Stimulated activated CD8-positive, alpha-beta memory T cell treated with anti-CD3 and anti-CD28 coated beads, Interleukin-4, amount 100 ng/mL, for 4 hours (primary cell): ENCODE results near the gene SLC24A4.

Experiments used
- DNase-seq, 2 donors: peaks; one replicate each; pipeline ENCODE4 v3.0.0-alpha.2; 2020; ENCODE audit warnings: low read depth in 2 of 2, low spot score in 1 of 2

The SLC24A4 gene

DNA sequence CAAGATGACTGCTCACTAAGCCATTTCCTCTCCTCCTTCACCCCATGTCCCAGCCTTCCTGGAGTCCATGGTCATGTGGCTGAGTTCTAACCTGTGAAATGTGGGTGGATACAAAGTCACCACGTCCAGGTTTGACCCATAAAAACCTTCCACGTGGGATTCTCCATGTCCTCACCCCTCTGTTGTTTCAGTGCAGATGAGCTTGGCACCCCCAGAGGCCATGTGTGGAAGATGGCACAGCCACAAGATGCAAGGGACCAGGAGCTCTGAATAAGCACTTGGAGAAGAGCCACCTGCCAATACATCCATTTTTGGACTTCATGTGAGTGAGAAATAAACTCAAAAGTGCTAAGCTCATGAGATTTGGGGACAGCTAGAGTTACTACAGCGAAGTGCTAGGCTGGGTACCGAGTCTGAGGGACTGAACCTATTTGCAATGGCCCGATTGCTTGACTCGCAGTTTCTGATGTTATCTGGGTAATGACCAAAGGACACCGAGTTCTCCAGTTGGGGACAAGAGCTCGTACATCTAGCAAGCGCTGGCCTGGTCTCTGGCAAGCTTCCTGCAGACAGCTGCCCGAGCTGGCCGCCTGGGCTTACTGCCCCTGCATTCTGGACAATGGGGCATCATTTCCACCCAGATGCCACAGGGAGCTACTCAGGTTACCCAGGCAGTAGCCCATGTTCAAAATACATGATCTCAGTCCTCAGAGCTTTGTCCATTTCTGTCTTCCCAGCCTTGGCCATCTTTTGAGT, 7.7 kb upstream of the SLC24A4 start:
- DNase-seq: no peak

DNA sequence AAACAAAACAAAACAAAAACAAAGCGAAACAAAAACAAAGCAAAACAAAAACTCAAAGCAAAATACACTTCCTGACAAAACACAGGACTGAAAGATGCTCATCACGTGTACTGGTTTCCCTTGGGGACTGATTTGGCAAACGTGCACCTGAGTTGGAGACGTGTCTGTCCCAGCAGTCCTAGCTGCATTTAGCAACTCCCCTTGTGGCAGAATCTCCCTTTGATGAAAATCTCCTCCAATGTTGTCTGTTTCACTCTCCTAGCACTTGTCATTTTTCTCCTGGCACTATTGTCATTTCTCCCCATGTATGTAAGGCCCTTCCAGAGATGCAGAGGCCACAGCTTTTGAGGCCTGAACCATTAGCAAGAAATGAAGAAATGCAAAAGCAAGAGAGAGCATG, 6.8 kb upstream of the SLC24A4 start:
- DNase-seq: no peak

DNA sequence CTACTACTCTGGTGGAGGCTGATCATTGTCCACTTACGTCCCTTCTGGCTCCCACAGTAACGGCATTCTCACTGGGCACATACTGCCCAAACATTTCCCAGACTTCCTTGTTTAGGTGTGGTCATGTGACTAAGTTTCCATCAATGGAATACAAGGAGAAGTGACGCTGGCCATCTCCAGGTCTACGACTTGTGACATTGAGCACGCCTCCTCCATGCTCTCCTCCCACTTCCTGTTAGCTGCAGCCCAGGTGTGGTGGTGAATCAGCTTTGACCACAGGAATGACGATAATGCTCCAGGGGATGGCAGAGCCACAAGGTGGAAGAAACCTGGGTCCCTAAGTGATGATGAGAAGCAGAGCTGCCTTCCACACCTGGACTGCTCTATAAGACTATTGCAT, 6.0 kb upstream of the SLC24A4 start:
- no peak for DNase-seq

DNA sequence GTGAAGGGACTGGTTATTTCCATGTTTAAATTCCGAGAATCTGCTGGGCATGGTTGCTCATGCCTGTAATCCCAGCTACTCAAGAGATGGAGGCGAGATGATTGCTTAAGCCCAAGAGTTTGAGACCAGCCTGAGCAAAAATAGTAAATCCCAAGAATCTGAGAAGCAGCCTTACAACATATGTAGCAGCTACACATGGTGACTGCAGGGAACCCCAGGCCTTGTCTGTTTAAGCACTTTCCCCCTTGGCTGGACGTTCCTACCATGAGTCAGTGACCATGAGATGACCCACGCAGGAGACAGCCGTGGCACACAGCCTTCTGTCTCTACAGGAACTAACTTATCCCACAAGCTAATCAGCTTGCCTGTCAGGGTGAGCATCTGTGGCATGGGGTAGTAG, 5.5 kb upstream of the SLC24A4 start:
- DNase-seq: no peak

DNA sequence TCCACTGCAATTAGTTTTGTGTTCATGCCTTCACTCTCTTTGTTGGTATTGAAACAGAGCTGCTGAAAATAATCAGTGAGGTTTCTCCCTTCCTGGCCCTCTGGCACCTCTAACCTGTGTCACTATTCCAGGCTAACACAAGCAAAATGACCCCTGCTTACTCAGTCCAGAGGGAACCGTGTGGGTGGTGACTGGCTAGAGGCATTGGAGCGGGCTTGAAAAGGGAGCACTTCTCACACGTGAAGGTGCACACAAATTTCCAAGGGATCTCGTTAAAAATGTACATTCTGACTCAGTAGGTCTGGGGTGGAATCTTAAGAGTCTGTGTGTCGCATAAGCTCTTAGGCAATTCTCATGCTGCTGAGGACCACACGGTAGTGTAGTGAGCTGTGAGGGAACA, 1.3 kb upstream of the SLC24A4 start:
- DNase-seq: no peak

DNA sequence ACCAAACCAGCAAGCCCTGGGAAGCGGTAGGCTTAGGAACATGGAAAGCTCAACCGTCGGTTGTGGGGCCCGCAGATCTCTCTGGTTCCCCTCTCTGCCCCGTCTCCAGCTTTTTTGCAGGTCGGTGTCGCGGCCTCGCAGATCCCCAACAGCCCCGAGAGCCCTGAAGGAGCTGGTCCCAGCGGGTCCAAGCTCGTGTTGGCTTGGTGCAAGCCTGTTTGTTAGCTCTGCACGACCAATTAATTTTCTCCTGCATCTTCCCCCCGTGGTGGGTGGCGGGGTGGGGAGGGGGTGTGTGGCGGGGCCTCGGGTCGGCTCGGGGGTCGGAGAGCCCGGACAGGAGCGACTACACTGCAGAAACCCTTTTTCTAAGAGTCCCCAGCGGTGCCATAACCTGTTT, 449 bp upstream of the SLC24A4 start:
- DNase-seq: no peak

DNA sequence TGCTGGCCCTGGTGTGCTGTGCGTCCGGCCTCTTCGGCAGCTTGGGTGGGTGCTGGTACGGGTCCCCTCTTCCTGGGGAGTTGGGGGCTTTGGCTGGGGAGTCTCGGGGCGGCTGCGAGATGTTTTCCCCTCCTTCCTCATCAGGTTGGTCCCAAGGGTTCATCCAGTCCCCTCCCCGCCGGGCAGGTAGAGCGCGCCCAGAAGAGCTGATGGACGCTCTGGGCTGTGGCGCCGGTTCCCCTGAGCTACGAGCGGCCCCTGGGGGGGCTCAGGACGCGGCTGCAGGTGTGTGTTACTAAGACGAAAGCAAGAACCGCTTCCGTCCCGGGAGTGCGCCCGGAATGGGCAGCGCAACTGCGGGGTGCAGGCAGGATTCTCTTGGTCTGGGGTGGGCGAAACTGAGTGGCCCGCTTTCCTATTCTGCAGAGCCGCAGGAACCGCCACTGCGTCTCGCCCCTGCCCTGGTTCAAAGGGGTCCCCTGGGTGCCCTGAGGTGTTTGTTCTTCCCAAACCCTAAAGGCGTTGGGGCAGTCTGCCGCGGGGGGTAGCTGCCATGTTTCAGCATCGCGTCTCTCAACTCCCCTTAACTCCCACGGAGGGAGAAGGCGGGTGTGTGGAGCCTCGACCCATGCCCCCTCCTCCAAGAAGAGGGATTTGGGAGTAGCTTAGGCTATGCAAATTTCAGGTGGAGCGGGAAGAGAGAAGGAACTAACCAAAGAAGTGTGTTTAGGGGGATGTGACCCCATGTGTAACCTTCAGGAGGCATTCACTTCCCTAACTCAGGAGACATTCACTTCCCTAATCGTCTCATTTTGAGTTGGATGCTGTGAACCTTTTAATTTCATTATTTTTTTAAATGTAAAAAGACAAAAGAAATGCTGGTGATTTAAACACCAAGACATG, 1.2 kb downstream of the SLC24A4 start:
- DNase-seq: no peak

DNA sequence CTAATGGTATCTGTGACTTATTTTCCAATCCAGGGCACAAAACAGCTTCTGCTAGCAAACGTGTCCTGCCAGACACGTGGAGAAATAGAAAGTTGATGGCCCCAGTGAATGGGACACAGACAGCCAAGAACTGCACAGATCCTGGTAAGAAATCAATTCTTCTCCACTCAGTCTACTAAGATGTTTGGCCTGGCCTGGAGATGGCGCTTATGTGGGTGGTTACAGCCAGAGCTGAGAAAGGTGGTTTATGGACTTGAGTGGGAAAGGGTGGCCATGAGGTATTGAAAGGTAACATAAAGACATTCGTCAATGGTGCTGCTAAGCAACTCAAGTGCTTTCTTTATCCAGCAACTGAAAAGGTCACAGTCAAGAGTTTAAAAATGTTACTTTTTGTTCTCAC, 2.9 kb downstream of the SLC24A4 start:
- no peak for DNase-seq

DNA sequence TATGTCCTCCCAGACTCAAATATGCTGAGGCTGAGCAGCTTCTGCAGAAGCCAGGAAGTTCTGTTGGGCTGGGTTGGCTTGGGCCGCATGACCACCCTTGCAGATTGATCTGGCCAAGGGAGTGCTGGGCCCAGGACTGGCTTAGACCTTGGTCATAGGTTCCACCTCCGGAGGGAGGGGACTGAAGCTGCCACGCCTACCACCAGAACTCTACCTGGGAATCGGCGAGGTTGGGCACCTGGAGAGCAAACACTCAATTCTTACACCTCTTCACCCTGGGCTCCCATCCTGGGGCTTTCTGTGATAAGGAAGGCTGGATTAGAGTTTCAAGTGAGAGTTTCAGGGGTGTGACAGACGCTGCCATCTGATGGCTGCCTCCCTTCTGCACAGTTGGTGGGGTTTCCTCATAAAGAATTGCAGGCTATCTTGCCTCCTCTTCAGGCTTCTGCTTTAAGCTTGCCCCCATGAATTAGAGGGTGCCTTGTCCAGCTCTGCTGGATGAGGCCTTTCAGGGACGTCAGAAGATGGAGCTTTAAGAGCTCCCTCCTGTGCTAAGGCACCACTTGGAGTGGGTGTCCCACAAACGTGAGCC, 5.8 kb downstream of the SLC24A4 start:
- no peak for DNase-seq

DNA sequence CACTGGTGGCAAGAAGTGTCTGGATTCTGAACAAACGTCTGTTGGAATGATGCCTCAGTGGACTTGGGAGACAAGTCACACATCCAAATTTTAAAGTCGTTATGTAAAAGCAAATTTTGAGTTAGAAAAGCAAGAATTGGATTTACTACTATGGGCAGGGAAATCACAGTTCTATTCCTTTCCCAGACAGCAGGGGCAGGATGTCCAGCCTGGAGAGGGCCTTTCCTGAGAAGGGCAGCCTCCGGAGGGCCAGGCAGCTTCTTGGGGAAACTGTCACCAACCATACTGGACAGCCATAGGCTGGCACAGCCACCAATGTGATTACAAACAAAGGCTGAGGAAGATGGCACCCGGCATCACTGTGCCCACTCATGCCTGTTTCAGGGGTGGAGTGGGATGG, 11.1 kb downstream of the SLC24A4 start:
- no peak for DNase-seq

DNA sequence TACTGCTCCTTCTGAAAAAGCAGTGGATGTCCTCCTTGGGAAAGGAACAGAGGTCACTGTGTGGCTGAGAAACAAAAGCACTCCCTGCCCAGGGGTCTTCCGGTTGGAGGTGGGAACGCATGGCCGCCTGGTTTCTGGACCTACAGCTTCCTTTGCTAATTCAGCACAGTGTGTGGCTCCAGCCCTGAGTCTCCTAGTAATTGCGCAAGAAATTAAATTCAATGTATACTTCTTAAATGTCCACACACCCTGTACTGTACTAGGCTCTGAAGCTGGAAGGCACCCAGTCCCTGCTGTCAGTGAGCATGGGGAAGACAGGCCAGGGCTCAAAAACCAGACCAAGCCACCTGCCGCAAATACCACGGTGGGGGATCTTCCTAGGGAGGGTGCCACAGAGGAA, 13.4 kb downstream of the SLC24A4 start:
- DNase-seq: no peak

DNA sequence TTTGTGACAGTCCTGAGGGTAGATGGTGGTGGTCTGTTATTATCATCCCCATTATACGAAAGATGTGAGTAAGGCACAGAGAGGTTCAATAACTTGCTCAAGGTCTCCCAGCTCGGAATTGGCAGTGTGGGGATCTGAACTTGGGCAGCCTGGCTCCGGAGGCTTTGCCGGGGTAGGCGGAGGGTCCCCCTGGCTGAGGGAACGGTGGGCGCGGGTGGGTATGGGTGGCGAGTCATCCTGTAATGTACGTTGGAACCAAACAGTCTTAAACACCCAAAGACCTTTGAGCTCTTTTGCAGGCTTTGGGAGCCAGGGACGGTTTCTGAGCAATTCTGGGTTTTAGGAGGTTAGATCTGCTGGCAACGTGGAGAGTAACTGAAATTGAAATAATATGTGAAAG, 16.5 kb downstream of the SLC24A4 start:
- no peak for DNase-seq

DNA sequence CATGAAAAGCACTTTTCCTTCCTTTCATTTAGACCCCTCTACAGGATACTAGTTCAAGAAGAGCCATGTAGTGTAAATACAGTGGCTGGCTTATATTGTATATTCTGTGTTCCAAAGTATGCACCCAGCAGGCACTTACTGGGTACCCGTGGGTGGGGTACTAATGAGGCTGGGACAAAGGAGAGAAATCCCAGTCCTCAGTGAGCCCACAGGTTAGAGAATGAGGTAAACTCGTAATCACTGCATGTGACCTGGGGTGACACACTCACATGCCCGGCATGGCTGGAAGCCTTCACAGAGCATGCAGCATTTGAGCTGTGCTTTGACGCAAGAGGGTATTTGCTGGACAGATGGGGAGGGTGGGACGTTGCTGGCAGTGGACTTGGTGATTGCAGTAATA, 17.1 kb downstream of the SLC24A4 start:
- no peak for DNase-seq

DNA sequence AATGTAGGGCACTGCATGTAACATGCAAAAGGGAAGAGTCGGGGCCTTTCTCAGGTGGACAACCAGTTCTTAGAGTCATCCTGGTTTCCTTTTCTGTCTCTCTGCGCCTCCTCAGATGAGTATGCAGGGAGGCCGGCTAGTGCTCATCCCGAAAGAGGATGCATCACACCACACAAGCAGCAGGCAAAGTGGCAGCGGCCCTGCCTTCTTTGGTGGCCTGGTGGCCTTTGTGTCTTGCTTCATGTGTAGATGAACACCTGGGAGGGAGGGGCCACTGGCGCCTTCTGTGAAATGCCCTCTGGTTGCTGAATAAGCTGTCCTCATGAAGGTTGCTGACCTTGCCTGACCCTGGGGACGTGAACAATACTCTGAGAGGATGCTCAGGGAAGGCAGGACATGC, 18.0 kb downstream of the SLC24A4 start:
- no peak for DNase-seq

DNA sequence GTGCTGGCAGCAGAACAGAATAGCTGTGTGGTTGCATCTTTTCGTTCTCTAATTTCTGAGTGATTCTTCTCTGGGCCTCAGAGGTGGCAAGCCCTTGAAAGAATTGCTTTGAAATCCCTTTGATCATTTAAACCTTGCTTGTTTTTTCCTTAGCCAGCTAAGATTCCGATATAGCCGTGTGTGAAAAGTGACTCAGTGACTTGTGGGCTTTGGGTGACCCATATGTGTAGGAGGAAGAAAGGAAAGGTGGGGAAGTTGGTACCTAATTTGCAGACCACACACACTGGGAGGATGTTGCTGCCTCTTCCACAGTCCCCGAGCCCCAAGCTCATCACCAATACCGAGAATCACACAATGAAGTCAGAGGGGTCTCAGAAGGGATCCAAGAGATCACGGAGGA, 18.8 kb downstream of the SLC24A4 start:
- no peak for DNase-seq

DNA sequence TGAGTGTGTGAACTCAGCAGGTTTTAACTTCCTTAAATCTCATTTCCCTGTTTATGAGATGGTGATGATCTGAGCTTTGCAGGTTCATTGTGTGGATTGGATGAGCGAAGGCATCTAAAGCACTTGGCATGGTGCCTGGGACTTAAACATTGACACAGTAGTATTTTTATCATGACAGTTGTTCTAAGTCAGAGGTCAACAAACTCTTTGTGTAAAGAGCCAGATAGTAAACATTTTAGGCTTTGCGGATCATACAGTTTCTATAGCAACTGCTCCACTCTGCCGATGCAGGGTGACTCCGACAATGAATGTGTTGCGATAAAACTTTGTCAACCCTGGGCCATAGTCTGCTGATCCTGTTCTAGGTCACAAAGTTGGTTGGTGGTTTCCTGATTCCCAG, 25.2 kb downstream of the SLC24A4 start:
- no peak for DNase-seq

DNA sequence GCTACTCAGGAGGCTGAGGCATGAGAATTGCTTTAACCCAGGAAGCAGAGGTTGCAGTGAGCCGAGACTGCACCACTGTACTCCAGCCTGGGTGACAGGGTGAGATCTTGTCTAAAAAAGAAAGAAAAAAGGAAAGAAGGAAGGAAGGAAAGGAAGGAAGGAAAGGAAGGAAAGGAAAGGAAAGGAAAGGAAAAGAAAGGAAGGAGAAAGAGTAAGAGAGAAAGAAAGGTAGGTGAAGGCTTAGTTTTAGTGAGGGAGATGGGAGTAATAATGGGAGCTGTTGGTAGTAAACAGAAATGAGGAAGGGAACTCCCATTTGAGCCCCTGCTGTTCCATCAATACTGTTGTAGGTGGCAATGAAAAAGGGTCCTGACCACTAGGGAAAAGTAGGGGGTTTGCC, 28.8 kb downstream of the SLC24A4 start:
- DNase-seq: no peak

DNA sequence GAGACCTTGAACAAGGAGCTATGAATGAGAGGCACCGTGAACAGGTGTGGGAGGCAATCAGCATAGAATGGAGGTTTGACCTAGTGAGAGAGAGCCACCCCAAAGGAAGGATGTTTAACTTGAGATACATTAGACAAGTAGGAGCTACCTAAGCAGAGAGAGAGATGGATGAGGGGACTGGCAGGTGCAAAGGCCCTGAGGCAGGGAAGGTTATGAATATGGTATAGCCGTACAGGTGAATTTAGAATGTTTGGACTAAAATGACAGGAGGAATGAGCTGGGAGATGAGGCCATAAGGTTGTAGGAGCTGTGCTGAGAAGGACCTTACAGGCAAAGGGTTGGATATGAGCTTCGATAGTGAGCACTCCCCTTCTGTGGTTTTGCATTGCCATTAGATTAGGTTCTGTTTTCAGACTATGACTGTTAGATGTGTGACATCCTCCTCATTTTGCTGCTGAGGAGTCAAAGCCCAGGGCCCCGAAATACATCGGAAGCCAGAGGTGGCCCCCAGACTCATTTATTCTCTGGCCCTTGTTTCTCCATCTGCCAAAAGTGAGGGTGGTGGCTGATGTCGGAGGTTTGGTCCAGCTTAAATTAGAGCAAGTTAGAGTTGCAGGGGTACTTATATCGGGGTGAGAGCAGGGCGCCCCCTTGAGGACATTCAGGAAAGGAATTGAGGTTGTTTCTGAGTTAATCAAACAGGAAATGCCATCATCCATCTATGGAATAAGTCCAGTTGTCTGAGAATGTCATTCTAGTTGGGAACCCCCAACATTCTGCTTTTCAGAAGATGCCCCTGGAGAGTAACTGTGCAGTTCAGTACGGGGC, 29.4 kb downstream of the SLC24A4 start:
- DNase-seq: no peak

DNA sequence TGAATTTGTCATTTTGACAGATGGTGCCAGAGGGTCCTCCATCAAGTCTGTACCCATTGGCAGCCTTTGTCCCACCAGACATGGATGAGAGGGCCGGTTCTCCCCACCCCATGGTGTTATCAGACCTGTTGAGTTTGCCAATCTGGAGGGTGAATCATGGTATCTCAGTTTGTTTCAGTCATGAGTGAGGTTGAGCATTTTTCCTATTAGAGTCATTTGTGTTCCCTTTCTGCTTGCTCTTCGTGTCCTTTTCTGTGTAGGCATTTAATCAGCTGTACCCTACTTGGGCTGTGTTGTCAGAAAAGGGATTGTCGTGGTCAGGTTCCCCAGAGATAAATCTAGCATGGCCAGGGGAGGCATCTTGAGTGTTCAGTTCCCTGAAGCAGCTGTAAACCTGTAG, 30.5 kb downstream of the SLC24A4 start:
- DNase-seq: no peak

DNA sequence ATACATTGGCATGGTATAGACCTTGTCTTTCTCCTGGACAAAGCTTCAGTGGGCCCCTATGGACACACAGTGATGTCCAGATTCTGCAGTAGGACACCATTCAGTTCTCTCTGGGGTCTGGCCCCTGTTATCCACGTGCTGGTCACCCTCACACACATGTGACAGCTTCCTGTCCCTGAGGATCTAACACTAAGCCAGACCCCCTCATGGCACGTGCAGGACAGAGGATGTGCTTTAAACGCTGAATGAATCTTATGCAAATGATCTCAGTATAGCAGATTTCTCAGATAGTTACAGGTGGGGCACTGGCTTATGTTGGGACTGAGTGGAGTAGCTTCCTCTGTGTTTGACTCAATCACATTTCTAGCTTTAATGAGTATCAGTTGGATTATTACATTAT, 33.7 kb downstream of the SLC24A4 start:
- no peak for DNase-seq

DNA sequence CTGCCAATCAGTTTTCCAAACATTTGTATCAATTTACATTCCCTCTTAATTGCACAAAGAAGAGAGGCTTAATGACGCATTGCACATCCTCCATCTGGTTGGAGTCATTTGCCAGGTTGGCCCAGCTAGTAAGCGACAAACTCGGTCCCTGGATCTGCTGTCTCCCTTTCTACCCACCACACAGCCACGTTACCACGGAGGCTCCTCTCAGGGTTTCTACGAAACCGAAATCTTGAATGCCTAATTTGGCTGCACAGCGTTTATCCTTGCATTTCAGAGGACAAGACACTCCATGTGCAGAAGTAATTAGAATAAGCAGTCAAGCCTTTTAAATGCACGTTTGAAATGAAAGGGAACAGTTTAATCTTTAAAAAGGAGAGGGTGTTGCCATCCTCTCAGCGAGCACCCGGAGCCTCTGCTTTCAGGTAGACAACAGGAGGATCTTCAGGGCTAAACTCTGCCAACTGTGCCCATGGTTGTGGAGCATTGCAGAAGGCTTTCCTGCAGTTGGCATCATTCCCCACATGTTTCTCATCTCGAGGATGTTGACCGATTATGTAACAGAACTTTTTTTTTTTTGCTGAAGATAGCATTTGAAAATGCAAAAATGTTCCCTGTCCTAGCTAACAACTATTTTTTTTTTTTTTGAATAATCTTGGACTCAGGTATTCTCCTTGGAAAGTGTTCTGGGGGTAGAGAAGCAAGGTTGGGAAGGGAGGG, 37.8 kb downstream of the SLC24A4 start:
- no peak for DNase-seq
